K562 (cell line): ENCODE results near the gene NKX6-2. TPM values are rescaled to one million over a fixed set of nuclear protein-coding genes. Genes with fewer than 3 reads are reported as not detected.

Experiments
- ATAC-seq: fragments of 200-7000 bp; cut with Tn5 transposase; 3 replicates; pipeline ENCODE4 v1.9.1; 2020; ENCODE audit warnings: moderate library complexity
- BruUV-seq: library from RNA; stranded (reverse); fragments of 400-500 nt; replicated peaks from 2 replicates; lab custom pipeline; 2021; lab: Mats Ljungman, UMichigan
- CTCF ChIA-PET: fragments of 300-600 bp; formaldehyde crosslinking; extraction: SDS; loops from one replicate; lab custom pipeline; 2021; ENCODE audit warnings: low intra/inter-chr PET ratio; lab: Yijun Ruan, JAX
- POLR2A ChIA-PET: fragments of 300-600, 350-650 bp; sonication (Branson Sonifier 250); formaldehyde crosslinking; extraction: SDS; loops from one replicate; lab custom pipeline; 2021; ENCODE audit warnings: antibody characterized with exemption, inconsistent platforms; lab: Yijun Ruan, JAX
- DNase-seq, 4 experiments: peaks; one replicate each; pipeline versions ENCODE4 v3.0.0 to v3.0.0-alpha.2; 2011 to 2018; ENCODE audit warnings: low spot score in 3 of 4, mixed read lengths in 3 of 4; ENCODE audit errors: extremely low read depth in 1 of 4
- FAIRE-seq: peaks from 2 replicates; lab custom pipeline; 2011; peaks lifted over from hg19 to GRCh38; lab: Jason Lieb, UNC
- H2AFZ ChIP-seq: 2 replicates; pipeline ENCODE4 v1.6.0; 2011; ENCODE audit warnings: low read depth, low read length, control low read depth, inconsistent platforms
- H3K27ac ChIP-seq: fragments of 200-600 bp; 3 replicates; pipeline ENCODE4 v1.8.0; 2011; ENCODE audit warnings: low read depth, mild to moderate bottlenecking, control low read depth, inconsistent platforms, low read length, moderate library complexity, mixed read lengths; ENCODE audit errors: extremely low read depth
- H3K27me3 ChIP-seq, 2 experiments: fragments of 300-600 bp in 1 of 2; 2 replicates in 1 of 2; 3 replicates in 1 of 2; pipeline versions ENCODE4 v1.6.0 to v1.8.0; 2011; ENCODE audit warnings: inconsistent platforms in 2 of 2, low read length in 2 of 2, mild to moderate bottlenecking in 1 of 2, mixed read lengths in 1 of 2, moderate library complexity in 1 of 2; ENCODE audit not compliant: control insufficient read depth in 2 of 2, insufficient read depth in 2 of 2
- H3K36me3 ChIP-seq: fragments of 300-600 bp; 3 replicates; pipeline ENCODE4 v1.8.0; 2011; ENCODE audit warnings: mild to moderate bottlenecking, low read length, inconsistent platforms; ENCODE audit not compliant: control insufficient read depth, insufficient read depth
- H3K4me1 ChIP-seq, 2 experiments: fragments of 200-600 bp in 1 of 2; replicated peaks in 1 of 2; 2 replicates in 1 of 2; 3 replicates in 1 of 2; pipeline versions ENCODE4 v1.5.1 to v1.8.0; 2011; ENCODE audit warnings: inconsistent platforms in 2 of 2, low read length in 2 of 2, mild to moderate bottlenecking in 1 of 2, mixed read lengths in 1 of 2, moderate library complexity in 1 of 2; ENCODE audit not compliant: control insufficient read depth in 2 of 2, insufficient read depth in 2 of 2
- H3K4me2 ChIP-seq: 2 replicates; pipeline ENCODE4 v1.6.1; 2011; ENCODE audit warnings: low read length, control low read depth, inconsistent platforms, mixed read lengths; ENCODE audit not compliant: insufficient read depth
- H3K4me3 ChIP-seq: fragments of 200-600 bp; sonication (generic), shearing (Covaris generic); 2 replicates; pipeline ENCODE4 v1.5.1; 2016; ENCODE audit warnings: control low read depth, inconsistent platforms
- H3K79me2 ChIP-seq: fragments of 200-600 bp; 3 replicates; pipeline ENCODE4 v1.8.0; 2011; ENCODE audit warnings: low read length, inconsistent platforms; ENCODE audit not compliant: control insufficient read depth, insufficient read depth
- H3K9ac ChIP-seq, 2 experiments: 2 replicates each; pipeline versions ENCODE4 v1.6.0 to v1.6.1; 2011; ENCODE audit warnings: low read depth in 2 of 2, low read length in 2 of 2, control low read depth in 1 of 2, inconsistent platforms in 1 of 2, mild to moderate bottlenecking in 1 of 2, mixed read lengths in 1 of 2; ENCODE audit not compliant: insufficient read depth in 1 of 2
- H3K9me1 ChIP-seq: one replicate; pipeline ENCODE4 v1.6.0; 2011; ENCODE audit warnings: inconsistent platforms, mild to moderate bottlenecking, low read length, moderate library complexity; ENCODE audit not compliant: control insufficient read depth, insufficient read depth
- H3K9me3 ChIP-seq: replicated peaks from 2 replicates; pipeline ENCODE4 v1.5.1; 2011; ENCODE audit warnings: low read depth, low read length, inconsistent platforms; ENCODE audit not compliant: control insufficient read depth, insufficient read depth
- H4K20me1 ChIP-seq: replicated peaks from 2 replicates; pipeline ENCODE4 v1.6.1; 2011; ENCODE audit warnings: low read length, inconsistent platforms, mixed read lengths; ENCODE audit not compliant: control insufficient read depth, insufficient read depth
- ELF1 ChIP-seq: fragments of 200-800 bp; sonication (Bioruptor generic); IDR thresholded peaks from 2 replicates; pipeline ENCODE4 v1.6.1; 2016; ENCODE audit warnings: missing genetic modification characterization, missing compliant biosample characterization
- FOXJ3 ChIP-seq: sonication (generic); formaldehyde crosslinking; IDR thresholded peaks from 2 replicates; pipeline ENCODE4 v1.4.0; 2020; ENCODE audit warnings: mild to moderate bottlenecking, missing genetic modification reagents
- ZEB2 ChIP-seq: fragments of 450-650 bp; IDR thresholded peaks from 2 replicates; pipeline ENCODE4 v1.6.1; 2016
- ZNF507 ChIP-seq: conservative IDR thresholded peaks from 2 replicates; pipeline ENCODE4 v1.6.1; 2017; ENCODE audit warnings: missing genetic modification characterization, missing compliant biosample characterization
- WGBS: fragments of 100-300 bp; shearing (Covaris generic); methylation state at CpG from one replicate; pipeline ENCODE4 v1.1.6; 2016; ENCODE audit warnings: low coverage, mixed read lengths; ENCODE audit not compliant: insufficient coverage; ENCODE audit errors: missing lambda C conversion rate; 5-methylcytosine and 5-hydroxymethylcytosine counted together
- in situ Hi-C: fragments of 300-500 bp; cut with MboI; formaldehyde crosslinking; loops from 4 replicates; pipeline ENCODE4 v1.15.0; 2018; ENCODE audit warnings: inconsistent platforms, mixed read lengths
- intact Hi-C: fragments of 100-400 bp; cut with micrococcal nuclease; formaldehyde crosslinking; loops from 2 replicates; pipeline ENCODE4 v1.14.2; 2022
- polyA plus RNA-seq, 8 experiments: library from polyadenylated mRNA; depleted of rRNA in 4 of 8; stranded (reverse) in 5 of 8; unstranded in 3 of 8; fragments of >200 nt; fragmentation: Nextera tagmentation in 2 of 8; fragmentation: Illumina TruSeq in 1 of 8; extraction: Ambion mirVana in 2 of 8; extraction: Trizol in 1 of 8; gene quantifications; 2 replicates each; pipeline versions ENCODE4 v1.2.1 to v1.2.3, GENCODE V29; 2011 to 2014; ENCODE audit warnings: inconsistent platforms in 1 of 8, missing spikeins in 1 of 8
- total RNA-seq, 7 experiments: library from RNA; depleted of rRNA in 6 of 7; stranded (reverse); fragments of >200 nt in 6 of 7; fragmentation: Illumina TruSeq in 2 of 7; extraction: Trizol in 2 of 7; gene quantifications; 2 replicates each; pipeline versions ENCODE4 v1.2.1 to v1.2.3, GENCODE V29; 2011 to 2021; ENCODE audit warnings: low replicate concordance in 1 of 7

Gene NKX6-2
- total and polyA plus RNA-seq, 9 of the 15 experiments (the other 6 are each of a cell fraction or from before 2014, with no cell fraction given): 1.0 to 1.6 TPM; not detected in 7

DNA sequence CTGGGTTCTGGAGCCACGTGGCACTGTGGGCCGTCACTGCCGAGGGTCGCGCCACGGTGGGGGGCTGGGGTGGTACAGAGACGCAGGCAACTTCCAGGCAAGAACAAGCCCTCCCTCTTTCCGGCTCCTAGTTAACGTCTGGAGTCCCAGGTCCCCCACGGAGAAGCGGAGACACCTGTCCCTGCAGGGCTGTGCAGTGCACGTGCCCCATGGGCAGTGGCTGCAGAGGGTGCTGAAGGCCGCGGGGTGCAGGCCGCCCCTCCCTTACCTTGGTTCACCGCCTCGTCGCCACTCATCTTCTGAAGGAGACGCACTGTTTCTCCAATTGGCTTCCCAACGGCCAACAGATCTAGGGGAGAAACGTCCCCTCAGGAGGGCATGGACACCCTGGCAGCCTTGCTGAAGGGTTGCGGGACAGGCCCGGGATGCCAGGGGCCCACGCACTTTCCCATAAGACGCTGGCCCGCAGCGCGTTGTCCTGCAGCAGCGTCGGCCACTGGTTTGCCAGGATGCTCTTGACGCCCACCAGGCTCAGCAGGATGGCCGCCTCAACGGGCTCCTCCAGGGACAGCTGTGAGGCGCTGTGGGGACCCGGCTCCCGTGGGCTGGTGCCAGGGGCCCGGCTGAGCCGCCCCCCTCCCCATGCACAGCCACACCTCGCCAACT, 24.3 kb upstream of the NKX6-2 start (continued):
- no peak for TF ChIP-seq ZNF507 (tag)

DNA sequence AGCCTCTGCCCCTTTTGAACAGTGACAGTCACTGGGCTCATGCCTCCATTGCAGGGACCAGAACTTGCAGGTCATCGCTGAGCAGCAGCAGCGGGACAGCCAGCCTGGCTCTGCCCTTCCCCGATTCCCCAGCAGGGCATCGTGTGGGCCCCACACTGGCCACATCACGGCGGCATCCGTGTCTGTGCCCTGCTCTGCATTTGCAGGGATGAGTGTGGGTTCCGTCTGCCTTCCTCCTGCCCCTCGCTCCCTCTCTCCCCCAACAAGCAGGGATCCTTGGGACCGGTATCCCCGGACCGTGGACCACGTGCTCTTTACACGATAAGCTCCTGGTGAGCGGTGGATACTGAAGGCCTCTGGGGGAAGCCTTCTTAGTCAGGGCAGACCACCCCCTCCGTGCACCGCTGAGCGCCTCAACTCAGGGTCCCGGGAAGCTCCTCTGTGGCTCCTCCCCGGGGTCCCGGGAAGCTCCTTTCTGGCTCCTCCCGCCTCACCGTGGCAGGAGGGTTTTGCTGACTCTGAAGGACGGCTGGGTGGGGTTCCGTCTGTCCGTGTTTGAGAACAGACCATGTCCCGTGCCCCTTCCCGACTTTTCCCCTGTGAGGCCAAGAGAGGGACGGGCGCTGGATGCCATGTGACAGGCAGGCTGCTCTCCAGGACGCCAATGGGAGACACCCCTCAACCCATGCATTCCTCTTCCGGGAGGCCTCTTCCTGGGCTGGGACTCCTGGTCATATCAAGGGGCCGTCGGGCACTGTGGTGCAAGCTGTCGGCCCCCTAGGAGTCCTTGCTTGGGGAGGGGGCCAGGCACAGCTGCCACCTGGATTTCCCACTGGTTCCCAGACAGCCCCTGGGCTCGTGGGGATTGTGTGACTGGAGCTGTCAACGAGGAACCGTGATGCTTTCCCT, 23.5 kb upstream of the NKX6-2 start:
- no peak overlapping the region for H3K9ac ChIP-seq
- H3K4me3 ChIP-seq: no peak overlapping the region
- no peaks in the 10 kb centered on the region for H4K20me1 ChIP-seq
- intact Hi-C loops: no loop called here
- H3K27ac ChIP-seq: no peak overlapping the region
- DNase-seq: no peak
- H3K4me2 ChIP-seq: no peak overlapping the region
- 2% methylated on average over 29 of the region's 38 CpGs for WGBS
- no peaks in the 10 kb centered on the region for H3K9me3 ChIP-seq
- POLR2A ChIA-PET: no interaction called here
- no peak overlapping the region for H2AFZ ChIP-seq
- peaks cover 0 to 25% of the 10 kb centered on the region in 2 experiments; a peak in 2 of 5 replicates for H3K27me3 ChIP-seq
- peaks cover 0 to 16% of the 10 kb centered on the region in 2 experiments; a peak in 1 of 5 replicates for H3K4me1 ChIP-seq
- FAIRE-seq: no peak
- no peaks in the 10 kb centered on the region for H3K9me1 ChIP-seq
- no peaks in the 10 kb centered on the region for H3K36me3 ChIP-seq
- TF ChIP-seq ELF1 (tag) (no peak), FOXJ3 (CRISPR knock-in tag) (no peak), ZEB2 (no peak)
- in situ Hi-C loops: no loop called here
- no peak for ATAC-seq
- H3K79me2 ChIP-seq: no peaks in the 10 kb centered on the region
- CTCF ChIA-PET: no interaction called here
- BruUV-seq: no TSS peak
